CD14-positive monocyte (primary cell): ENCODE results near the gene PPFIBP1. TPM values are rescaled to one million over a fixed set of nuclear protein-coding genes. Genes with fewer than 3 reads are reported as not detected.

ENCODE experiments used
- DNase-seq, 3 donors: peaks; one replicate each; pipeline ENCODE4 v3.0.0-alpha.2; 2011 to 2022
- H2AFZ ChIP-seq: 2 replicates; pipeline ENCODE4 v1.6.0; 2012; ENCODE audit warnings: mild to moderate bottlenecking, low read depth, low read length, inconsistent platforms; ENCODE audit not compliant: insufficient read depth, poor library complexity, severe bottlenecking
- H3K27ac ChIP-seq, 2 donors: 1 replicate in 1 of 2; 2 replicates in 1 of 2; pipeline ENCODE4 v1.5.1; 2012 to 2013; ENCODE audit warnings: low read length in 2 of 2, control low read depth in 1 of 2, inconsistent platforms in 1 of 2, low read depth in 1 of 2, mild to moderate bottlenecking in 1 of 2
- H3K27me3 ChIP-seq, 2 donors: one replicate each; pipeline versions ENCODE4 v1.6.0 to v1.6.1; 2011 to 2013; ENCODE audit warnings: low read length in 2 of 2; ENCODE audit not compliant: control insufficient read depth in 2 of 2, insufficient read depth in 2 of 2
- H3K36me3 ChIP-seq, 2 donors: replicated peaks in 1 of 2; 1 replicate in 1 of 2; 2 replicates in 1 of 2; pipeline versions ENCODE4 v1.5.1 to v1.6.1; 2012 to 2013; ENCODE audit warnings: low read length in 2 of 2, control low read depth in 1 of 2, inconsistent platforms in 1 of 2, mild to moderate bottlenecking in 1 of 2; ENCODE audit not compliant: insufficient read depth in 2 of 2, control insufficient read depth in 1 of 2
- H3K4me1 ChIP-seq, 2 donors: 1 replicate in 1 of 2; 2 replicates in 1 of 2; pipeline versions ENCODE4 v1.5.1 to v1.6.1; 2012 to 2013; ENCODE audit warnings: low read length in 2 of 2, control low read depth in 1 of 2, inconsistent platforms in 1 of 2, mild to moderate bottlenecking in 1 of 2, moderate library complexity in 1 of 2; ENCODE audit not compliant: insufficient read depth in 2 of 2, control insufficient read depth in 1 of 2
- H3K4me2 ChIP-seq: replicated peaks from 2 replicates; pipeline ENCODE3; 2012; ENCODE audit warnings: low read length, moderate library complexity, mild to moderate bottlenecking; ENCODE audit not compliant: poor library complexity, severe bottlenecking; ENCODE audit errors: extremely low read depth
- H3K4me3 ChIP-seq, 3 experiments: fragments of 200-600 bp in 1 of 3; sonication (generic) in 1 of 3; replicated peaks in 1 of 3; 1 replicate in 2 of 3; 2 replicates in 1 of 3; pipeline ENCODE4 v1.5.1; 2011 to 2013; ENCODE audit warnings: low read length in 3 of 3, mild to moderate bottlenecking in 3 of 3, control low read depth in 2 of 3, low read depth in 2 of 3, inconsistent platforms in 1 of 3, moderate library complexity in 1 of 3
- H3K79me2 ChIP-seq: 2 replicates; pipeline ENCODE4 v1.6.0; 2012; ENCODE audit warnings: mild to moderate bottlenecking, control low read depth, inconsistent platforms, low read length, moderate library complexity; ENCODE audit not compliant: insufficient read depth
- H3K9ac ChIP-seq: 2 replicates; pipeline ENCODE4 v1.6.0; 2017; ENCODE audit warnings: low read length, mild to moderate bottlenecking; ENCODE audit not compliant: insufficient read depth, poor library complexity, severe bottlenecking
- H3K9me3 ChIP-seq, 2 donors: replicated peaks in 1 of 2; 1 replicate in 1 of 2; 2 replicates in 1 of 2; pipeline versions ENCODE4 v1.5.1 to v1.6.1; 2012 to 2013; ENCODE audit warnings: low read length in 2 of 2, control low read depth in 1 of 2; ENCODE audit not compliant: control insufficient read depth in 1 of 2, insufficient read depth in 1 of 2
- H4K20me1 ChIP-seq: 2 replicates; pipeline ENCODE4 v1.6.0; 2012; ENCODE audit warnings: mild to moderate bottlenecking, low read length, control low read depth, moderate library complexity; ENCODE audit not compliant: insufficient read depth
- H3K27ac Mint-ChIP-seq, 7 donors: one replicate each; pipeline ENCODE4 v1.8.0; 2020; ENCODE audit warnings: mild to moderate bottlenecking in 7 of 7, mixed read lengths in 7 of 7, moderate library complexity in 6 of 7, inconsistent platforms in 2 of 7
- H3K27me3 Mint-ChIP-seq, 3 donors: one replicate each; pipeline ENCODE4 v1.8.0; 2021 to 2022; ENCODE audit warnings: low read depth in 3 of 3, mild to moderate bottlenecking in 3 of 3, mixed read lengths in 3 of 3, moderate library complexity in 3 of 3, inconsistent platforms in 1 of 3
- H3K36me3 Mint-ChIP-seq, 2 donors: one replicate each; pipeline ENCODE4 v1.8.0; 2020; ENCODE audit warnings: mixed read lengths in 2 of 2, inconsistent platforms in 1 of 2, mild to moderate bottlenecking in 1 of 2
- H3K4me1 Mint-ChIP-seq: one replicate; pipeline ENCODE4 v1.8.0; 2020; ENCODE audit warnings: mild to moderate bottlenecking, mixed read lengths
- H3K4me3 Mint-ChIP-seq, 2 donors: one replicate each; pipeline ENCODE4 v1.8.0; 2020; ENCODE audit warnings: mild to moderate bottlenecking in 2 of 2, mixed read lengths in 2 of 2, moderate library complexity in 1 of 2
- H3K9me3 Mint-ChIP-seq, 7 donors: one replicate each; pipeline ENCODE4 v1.8.0; 2020 to 2022; ENCODE audit warnings: mixed read lengths in 7 of 7, mild to moderate bottlenecking in 6 of 7, moderate library complexity in 6 of 7, inconsistent platforms in 2 of 7
- CTCF ChIP-seq: fragments of 200-600 bp; IDR thresholded peaks from one replicate; pipeline ENCODE4 v1.8.0; 2022; ENCODE audit warnings: antibody characterized with exemption, mild to moderate bottlenecking
- WGBS: methylation state at CpG from one replicate; pipeline ENCODE4 v1.1.5; 2013; ENCODE audit warnings: missing lambda C conversion rate; ENCODE audit not compliant: insufficient coverage; 5-methylcytosine and 5-hydroxymethylcytosine counted together
- intact Hi-C, 2 donors: fragments of 100-400 bp; cut with micrococcal nuclease; formaldehyde crosslinking; loops; one replicate each; pipeline versions ENCODE4 v1.15.0 to v1.15.1; 2023
- polyA plus RNA-seq, 3 donors: library from polyadenylated mRNA; depleted of rRNA in 1 of 3; unstranded in 2 of 3; stranded (reverse) in 1 of 3; fragments of 300-500 nt in 2 of 3; fragments of >200 nt in 1 of 3; fragmentation: Illumina TruSeq in 2 of 3; gene quantifications; 1 replicate in 2 of 3; 2 replicates in 1 of 3; pipeline ENCODE4 v1.2.3, GENCODE V29; 2012 to 2021

PPFIBP1 gene
- polyA plus RNA-seq, 3 donors, result 0.25 to 0.79 (median 0.53) TPM

GRCh38 chr12:27592548-27592947 lies 68.5 kb downstream of the PPFIBP1 start:
- Histone ChIP-seq H2AFZ (no peak overlapping the region), H3K4me1 (peaks cover 0 to 7% of the 10 kb centered on the region in 2 donors), H4K20me1 (no peaks in the 10 kb centered on the region), H3K27ac (no peak overlapping the region), H3K27me3 (no peaks in the 10 kb centered on the region), H3K36me3 (no peaks in the 10 kb centered on the region), H3K79me2 (no peaks in the 10 kb centered on the region), H3K4me2 (no peak overlapping the region), H3K4me3 (no peak overlapping the region), H3K9me3 (no peaks in the 10 kb centered on the region), H3K9ac (no peak overlapping the region)
- Mint-ChIP-seq H3K36me3 (no peaks in the 10 kb centered on the region), H3K9me3 (peaks cover 0 to 4% (median 0%) of the 10 kb centered on the region in 7 donors), H3K4me1 (peaks cover 20% of the 10 kb centered on the region), H3K27ac (no peak overlapping the region), H3K27me3 (peaks cover 0 to 1% (median 0%) of the 10 kb centered on the region in 3 donors), H3K4me3 (no peak overlapping the region)
- WGBS, result 100% methylated on average over 1 of the region's 5 CpGs
- no peak for TF ChIP-seq CTCF
- intact Hi-C loops, result no loop called here
- DNase-seq, result no peak

DNA sequence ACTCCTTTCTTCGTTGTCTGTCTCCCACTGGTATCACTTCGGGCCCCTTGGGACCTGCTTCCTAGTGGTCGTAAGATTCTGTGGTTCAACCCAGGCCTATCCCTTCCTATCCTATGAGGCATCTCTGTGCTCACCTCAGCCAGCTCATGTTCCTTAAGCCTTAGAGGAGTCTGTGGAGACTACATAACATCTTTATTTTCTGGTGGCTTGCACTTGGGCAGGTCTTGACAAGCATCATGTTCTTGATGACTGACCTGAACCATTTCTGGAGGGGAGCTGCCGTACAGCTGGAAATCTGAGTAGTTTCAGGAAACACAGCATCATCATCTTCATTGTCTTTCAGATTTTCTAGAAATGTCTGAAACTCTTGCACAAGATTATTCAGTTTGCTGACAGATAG lies 69.3 kb downstream of the PPFIBP1 start:
- no peak overlapping the region for H3K27ac ChIP-seq
- no peaks in the 10 kb centered on the region for H3K27me3 ChIP-seq
- H3K36me3 Mint-ChIP-seq, result no peaks in the 10 kb centered on the region
- TF ChIP-seq CTCF, result no peak
- H3K36me3 ChIP-seq, result no peaks in the 10 kb centered on the region
- no peaks in the 10 kb centered on the region for H4K20me1 ChIP-seq
- H3K9me3 Mint-ChIP-seq, result peaks cover 1 to 8% (median 3%) of the 10 kb centered on the region in 7 donors
- H3K4me3 Mint-ChIP-seq, result no peak overlapping the region
- no peak for DNase-seq
- no peak overlapping the region for H2AFZ ChIP-seq
- H3K79me2 ChIP-seq, result no peaks in the 10 kb centered on the region
- peaks cover 0 to 1% (median 0%) of the 10 kb centered on the region in 3 donors for H3K27me3 Mint-ChIP-seq
- 100% methylated on average over 4 of the region's 4 CpGs for WGBS
- no peak overlapping the region for H3K4me2 ChIP-seq
- H3K4me1 Mint-ChIP-seq, result peaks cover 13% of the 10 kb centered on the region
- H3K4me1 ChIP-seq, result peaks cover 0 to under 1% of the 10 kb centered on the region in 2 donors
- H3K9ac ChIP-seq, result no peak overlapping the region
- H3K4me3 ChIP-seq, result no peak overlapping the region
- no peaks in the 10 kb centered on the region for H3K9me3 ChIP-seq
- no peak overlapping the region for H3K27ac Mint-ChIP-seq
- intact Hi-C loops, result no loop called here
